HG03439 (cell line): Measurements from ENCODE around the gene LRRIQ3.

Source experiments
- ATAC-seq: cut with Tn5 transposase; IDR thresholded peaks from one replicate; pipeline ENCODE4 v1.9.1; 2021; ENCODE audit warnings: mild to moderate bottlenecking, moderate library complexity; ENCODE audit not compliant: unreplicated experiment

LRRIQ3 gene

GRCh38 chr1:74113333-74113732 is 84.6 kb downstream of the LRRIQ3 start:
- ATAC-seq = no peak

- no peak for ATAC-seq
Observed at GRCh38 chr1:74107394-74107793, 90.6 kb downstream of the LRRIQ3 start.

- no peak for ATAC-seq
Observed at GRCh38 chr1:74091371-74091770, 106.6 kb downstream of the LRRIQ3 start.

DNA sequence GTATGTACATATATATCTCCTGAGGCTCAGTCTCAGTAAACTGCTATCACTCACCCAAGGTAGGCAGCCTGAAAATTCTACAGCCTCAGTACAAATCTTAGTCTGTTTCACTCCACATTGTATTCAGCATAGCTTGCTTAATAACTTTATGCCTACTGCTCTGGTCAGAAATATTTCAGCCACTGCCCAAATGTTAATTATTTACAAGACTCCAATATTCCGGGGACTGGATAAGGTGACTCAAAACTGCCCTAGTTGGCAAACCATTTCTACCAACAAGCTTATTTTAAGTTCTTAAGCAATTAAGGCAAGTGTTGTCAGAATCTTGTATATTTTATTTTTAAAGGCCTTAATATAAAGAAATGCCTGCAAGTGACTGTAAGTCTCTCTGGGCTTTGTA is 114.8 kb downstream of the LRRIQ3 start:
- no peak for ATAC-seq

DNA sequence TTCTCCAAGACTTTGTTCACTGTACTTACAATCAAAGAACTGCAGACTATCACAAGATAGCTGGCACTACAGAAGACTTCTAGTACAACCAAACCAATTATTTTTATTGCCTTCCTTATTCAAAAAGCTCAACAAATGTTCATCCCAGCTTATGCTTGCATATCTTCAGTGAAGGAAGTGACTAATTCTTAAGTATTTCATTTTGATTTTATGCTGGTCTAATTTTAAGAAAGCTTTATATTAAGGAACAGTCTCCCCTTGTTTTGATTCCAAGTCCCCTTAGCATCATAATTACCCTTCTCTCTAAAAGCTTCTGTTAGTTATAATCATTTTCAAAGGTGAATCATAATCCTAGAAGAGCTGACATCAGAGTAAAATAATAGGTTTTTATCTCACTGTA is 132.9 kb downstream of the LRRIQ3 start:
- no peak for ATAC-seq

- no peak for ATAC-seq
Observed at GRCh38 chr1:74057719-74058118, 140.3 kb downstream of the LRRIQ3 start.

GRCh38 chr1:74053407-74053806 is 144.6 kb downstream of the LRRIQ3 start:
- ATAC-seq = no peak

DNA sequence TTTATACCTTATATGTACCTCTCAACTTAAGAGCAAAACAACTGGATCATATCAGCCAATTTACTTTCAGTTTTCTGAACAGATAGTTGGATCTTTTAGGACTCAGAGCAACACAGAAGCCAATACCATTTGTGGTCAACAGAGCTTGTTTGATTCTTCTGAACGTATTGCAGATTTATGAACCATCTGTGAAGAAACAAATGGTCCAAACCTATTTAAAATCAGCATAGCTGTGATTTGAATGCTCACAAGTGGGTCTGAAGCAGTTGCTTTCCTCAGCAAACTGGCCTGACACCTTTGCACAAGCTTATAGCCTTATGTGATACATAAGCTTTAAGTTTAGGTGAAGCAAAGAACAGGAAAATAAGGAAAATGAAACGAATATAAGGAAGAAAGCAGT is 147.6 kb downstream of the LRRIQ3 start:
- ATAC-seq = no peak

DNA sequence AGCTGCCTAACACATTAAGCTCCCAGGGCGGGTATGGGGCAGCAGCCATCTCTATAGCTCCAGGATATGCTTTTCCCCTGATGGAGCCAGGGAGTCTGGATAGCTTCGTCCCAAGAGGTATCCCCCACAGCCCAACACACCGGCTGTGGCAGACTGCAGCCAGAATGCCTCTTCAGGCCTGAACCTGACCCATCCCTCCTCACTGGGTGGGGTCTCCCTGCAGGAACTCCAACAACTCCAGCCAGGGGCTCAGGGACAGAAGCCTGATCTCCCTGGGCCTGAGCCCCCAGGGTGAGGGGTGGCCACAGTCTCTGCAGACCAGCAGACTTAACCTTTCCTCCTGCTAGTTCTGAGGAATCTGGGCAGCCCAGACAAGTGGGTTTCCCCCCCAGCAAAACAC is 159.9 kb downstream of the LRRIQ3 start:
- no peak for ATAC-seq

DNA sequence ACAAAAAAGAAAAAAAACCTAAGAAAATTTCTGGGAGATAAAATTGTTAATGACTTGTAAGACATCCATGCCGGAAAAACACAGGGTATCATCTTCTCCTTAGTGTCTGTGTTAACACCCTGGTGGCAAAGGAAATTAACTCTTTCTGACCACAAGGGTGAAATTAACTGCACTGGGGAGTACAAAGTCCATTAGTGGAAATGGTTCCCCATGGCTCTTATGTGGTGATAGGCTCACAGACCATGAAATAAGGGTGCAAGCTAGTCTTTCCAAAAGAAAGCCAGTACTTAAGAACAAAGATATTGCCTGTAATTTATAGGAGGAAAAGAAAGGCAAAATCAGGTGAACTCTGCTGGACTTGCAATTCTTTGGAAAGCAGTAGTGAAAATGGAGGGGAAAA is 185.4 kb downstream of the LRRIQ3 start:
- no peak for ATAC-seq

- no peak for ATAC-seq
Observed at GRCh38 chr1:74011736-74012135, 186.2 kb downstream of the LRRIQ3 start.

- no peak for ATAC-seq
Observed at GRCh38 chr1:74010206-74010605, 187.8 kb downstream of the LRRIQ3 start.

DNA sequence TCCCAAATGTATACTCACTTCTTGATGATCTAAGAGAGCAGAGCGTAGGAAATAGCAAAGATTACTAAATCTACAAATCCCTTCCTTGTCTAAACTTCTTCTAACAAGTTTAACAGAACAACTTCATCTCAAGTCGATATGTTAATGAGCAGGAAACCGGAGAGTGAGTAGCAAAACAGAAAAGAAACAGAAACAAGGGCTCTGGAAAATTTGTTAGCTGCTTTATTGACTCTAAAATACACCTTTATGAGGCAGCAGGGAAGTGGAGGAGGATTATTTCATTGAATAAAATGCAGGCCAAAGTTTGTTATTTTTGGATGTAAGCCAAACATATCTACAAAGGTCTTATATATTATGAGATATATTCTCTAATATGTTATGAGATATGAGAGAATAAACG is 192.4 kb downstream of the LRRIQ3 start:
- no peak for ATAC-seq

- no peak for ATAC-seq
Observed at GRCh38 chr1:74003806-74004205, 194.2 kb downstream of the LRRIQ3 start.

DNA sequence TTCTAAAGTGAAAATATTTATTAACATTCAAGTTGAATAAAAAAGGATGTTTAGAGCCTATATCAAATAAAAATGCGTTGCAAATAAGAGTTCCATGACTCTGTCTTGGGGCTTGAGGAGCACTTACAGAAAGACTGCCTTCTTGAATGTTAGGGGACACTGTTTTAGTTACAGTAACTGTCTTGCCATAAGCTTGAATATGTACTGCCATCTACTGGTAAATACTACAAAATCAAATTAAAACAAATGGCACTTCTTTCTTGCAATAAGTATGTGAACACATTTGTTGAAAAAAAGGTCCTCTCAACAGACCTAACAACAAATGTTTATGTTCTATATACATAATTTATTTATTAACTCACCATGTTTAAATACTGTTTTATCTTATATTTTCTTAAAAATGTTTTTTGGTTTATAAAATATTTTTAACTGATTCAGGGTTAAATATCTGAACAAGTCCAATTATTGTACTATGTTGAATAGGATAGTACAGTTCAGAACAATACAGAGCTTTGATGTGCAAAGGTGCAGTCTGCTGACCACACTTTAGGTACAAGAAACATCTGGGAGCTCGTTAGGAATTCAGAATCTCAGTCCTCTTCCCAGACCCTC is 199.5 kb downstream of the LRRIQ3 start:
- peak; percentile 59 for ATAC-seq

GRCh38 chr1:73980324-73981040 is 217.5 kb downstream of the LRRIQ3 start:
- no peak for ATAC-seq

DNA sequence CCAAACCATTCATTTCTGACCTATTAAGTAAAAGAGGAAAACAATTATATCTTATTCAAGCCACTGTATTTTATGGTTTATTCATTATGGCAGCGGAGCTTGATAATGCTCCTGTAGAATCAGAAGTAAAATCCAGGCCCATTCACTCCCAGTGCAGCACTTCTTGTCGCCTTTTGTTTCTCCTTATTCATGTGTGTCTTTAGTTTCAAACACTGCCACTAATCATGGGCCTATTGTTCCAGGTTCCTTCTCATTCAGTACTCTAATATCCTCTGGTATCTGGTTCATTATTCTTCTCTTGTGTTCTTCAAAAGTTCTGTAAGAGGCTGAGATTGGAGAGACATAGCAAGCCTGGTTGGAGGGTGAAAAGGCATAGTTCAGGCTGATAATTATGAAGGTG is 218.3 kb downstream of the LRRIQ3 start:
- no peak for ATAC-seq

GRCh38 chr1:73978964-73979363 is 219.0 kb downstream of the LRRIQ3 start:
- no peak for ATAC-seq
